Peyer's patch (tissue), 4 donors: Measurements from ENCODE around the gene TASOR2. TPM values are rescaled to one million over a fixed set of nuclear protein-coding genes. Genes with fewer than 3 reads are reported as not detected.

Experiments used
- DNase-seq, 3 donors: peaks; one replicate each; pipeline ENCODE4 v3.0.0-alpha.2; 2017 to 2019
- H3K27ac ChIP-seq, 4 donors: fragments of 200-600 bp; sonication (generic); one replicate each; pipeline ENCODE4 v1.5.1; 2016 to 2019
- H3K27me3 ChIP-seq, 2 donors: fragments of 200-600 bp; sonication (generic); one replicate each; pipeline ENCODE4 v1.5.1; 2019
- H3K36me3 ChIP-seq, 3 donors: fragments of 200-600 bp; sonication (generic); one replicate each; pipeline ENCODE4 v1.5.1; 2016 to 2019
- H3K4me1 ChIP-seq, 4 donors: fragments of 200-600 bp; sonication (generic); one replicate each; pipeline ENCODE4 v1.5.1; 2016 to 2019
- H3K4me3 ChIP-seq, 4 donors: fragments of 200-600 bp; sonication (generic); 1 replicate in 3 of 4; 2 replicates in 1 of 4; pipeline ENCODE4 v1.5.1; 2016 to 2019; ENCODE audit warnings: mild to moderate bottlenecking in 1 of 4
- H3K9me3 ChIP-seq, 4 donors: fragments of 200-600 bp; sonication (generic); one replicate each; pipeline ENCODE4 v1.5.1; 2016 to 2019; ENCODE audit warnings: mild to moderate bottlenecking in 1 of 4
- POLR2A ChIP-seq, 2 donors: fragments of 450-650 bp; IDR thresholded peaks; one replicate each; pipeline ENCODE4 v1.5.1; 2017; ENCODE audit warnings: antibody characterized with exemption in 2 of 2, mild to moderate bottlenecking in 2 of 2, moderate library complexity in 2 of 2
- total RNA-seq, 4 donors: library from RNA; depleted of rRNA; stranded (reverse); fragments of >200 nt; gene quantifications; one replicate each; pipeline ENCODE4 v1.1.0, GENCODE V29; 2016
- TF ChIP-seq, protein P1 (sequence below), 6 experiments: fragments of 450-650 bp in 4 of 6; fragments of 200-600 bp in 2 of 6; sonication (generic) in 1 of 6; IDR thresholded peaks; one replicate each; pipeline ENCODE4 v1.5.1; 2017 to 2019; ENCODE audit warnings: antibody characterized with exemption in 6 of 6, mild to moderate bottlenecking in 3 of 6, moderate library complexity in 1 of 6

The TASOR2 gene
- total RNA-seq, 4 donors from 2014 or later = 52.8 to 160 (median 80.7) TPM

DNA sequence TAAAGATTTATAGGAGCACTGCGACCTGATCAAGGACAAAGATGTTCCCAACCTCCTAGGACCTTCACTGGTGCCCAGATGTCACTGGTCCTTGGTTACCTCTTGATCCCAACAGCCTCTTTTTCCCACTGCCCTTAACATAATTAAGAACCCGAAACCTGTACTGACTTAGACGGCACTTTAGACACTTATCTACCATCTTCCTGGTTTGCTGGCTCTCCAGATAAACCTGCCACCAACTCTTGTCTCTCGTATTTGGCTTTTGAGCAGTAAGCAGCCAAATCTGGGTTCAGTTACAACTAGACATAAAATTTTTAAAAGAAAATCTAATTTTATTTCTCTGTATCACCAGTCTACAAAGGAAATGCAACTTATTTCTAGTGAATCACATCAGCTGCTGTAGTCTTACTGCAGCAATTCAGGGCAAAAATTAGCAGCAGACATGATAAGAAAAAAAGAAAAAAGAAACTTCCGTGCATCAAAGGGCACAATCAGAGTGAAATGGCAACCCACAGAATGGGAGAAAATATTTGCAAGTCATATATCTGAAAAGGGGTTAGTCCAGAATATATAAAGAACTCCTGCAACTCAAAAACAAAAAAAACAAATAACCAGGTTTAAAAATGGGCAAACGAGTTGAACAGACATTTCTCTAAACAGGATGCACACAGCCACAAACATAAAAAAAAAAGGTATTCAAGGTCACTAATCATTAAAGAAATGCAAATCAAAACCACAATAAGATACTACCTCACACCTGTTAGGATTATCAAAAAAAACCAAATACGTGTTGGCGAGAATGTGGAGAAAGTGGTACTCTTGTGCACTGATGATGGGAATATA lies 27.7 kb upstream of the TASOR2 start:
- Histone ChIP-seq H3K4me3 (no peak overlapping the region), H3K4me1 (peaks cover 4 to 57% (median 10%) of the 10 kb centered on the region in 4 donors), H3K27ac (no peak overlapping the region), H3K9me3 (no peaks in the 10 kb centered on the region), H3K27me3 (no peaks in the 10 kb centered on the region), H3K36me3 (no peaks in the 10 kb centered on the region)
- DNase-seq = no peak
- no peak for TF ChIP-seq POLR2A (IDR thresholded peaks at IDR 0.05)
- TF ChIP-seq, protein P1, sequence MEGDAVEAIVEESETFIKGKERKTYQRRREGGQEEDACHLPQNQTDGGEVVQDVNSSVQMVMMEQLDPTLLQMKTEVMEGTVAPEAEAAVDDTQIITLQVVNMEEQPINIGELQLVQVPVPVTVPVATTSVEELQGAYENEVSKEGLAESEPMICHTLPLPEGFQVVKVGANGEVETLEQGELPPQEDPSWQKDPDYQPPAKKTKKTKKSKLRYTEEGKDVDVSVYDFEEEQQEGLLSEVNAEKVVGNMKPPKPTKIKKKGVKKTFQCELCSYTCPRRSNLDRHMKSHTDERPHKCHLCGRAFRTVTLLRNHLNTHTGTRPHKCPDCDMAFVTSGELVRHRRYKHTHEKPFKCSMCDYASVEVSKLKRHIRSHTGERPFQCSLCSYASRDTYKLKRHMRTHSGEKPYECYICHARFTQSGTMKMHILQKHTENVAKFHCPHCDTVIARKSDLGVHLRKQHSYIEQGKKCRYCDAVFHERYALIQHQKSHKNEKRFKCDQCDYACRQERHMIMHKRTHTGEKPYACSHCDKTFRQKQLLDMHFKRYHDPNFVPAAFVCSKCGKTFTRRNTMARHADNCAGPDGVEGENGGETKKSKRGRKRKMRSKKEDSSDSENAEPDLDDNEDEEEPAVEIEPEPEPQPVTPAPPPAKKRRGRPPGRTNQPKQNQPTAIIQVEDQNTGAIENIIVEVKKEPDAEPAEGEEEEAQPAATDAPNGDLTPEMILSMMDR (IDR thresholded peaks at IDR 0.05) = no peak

DNA sequence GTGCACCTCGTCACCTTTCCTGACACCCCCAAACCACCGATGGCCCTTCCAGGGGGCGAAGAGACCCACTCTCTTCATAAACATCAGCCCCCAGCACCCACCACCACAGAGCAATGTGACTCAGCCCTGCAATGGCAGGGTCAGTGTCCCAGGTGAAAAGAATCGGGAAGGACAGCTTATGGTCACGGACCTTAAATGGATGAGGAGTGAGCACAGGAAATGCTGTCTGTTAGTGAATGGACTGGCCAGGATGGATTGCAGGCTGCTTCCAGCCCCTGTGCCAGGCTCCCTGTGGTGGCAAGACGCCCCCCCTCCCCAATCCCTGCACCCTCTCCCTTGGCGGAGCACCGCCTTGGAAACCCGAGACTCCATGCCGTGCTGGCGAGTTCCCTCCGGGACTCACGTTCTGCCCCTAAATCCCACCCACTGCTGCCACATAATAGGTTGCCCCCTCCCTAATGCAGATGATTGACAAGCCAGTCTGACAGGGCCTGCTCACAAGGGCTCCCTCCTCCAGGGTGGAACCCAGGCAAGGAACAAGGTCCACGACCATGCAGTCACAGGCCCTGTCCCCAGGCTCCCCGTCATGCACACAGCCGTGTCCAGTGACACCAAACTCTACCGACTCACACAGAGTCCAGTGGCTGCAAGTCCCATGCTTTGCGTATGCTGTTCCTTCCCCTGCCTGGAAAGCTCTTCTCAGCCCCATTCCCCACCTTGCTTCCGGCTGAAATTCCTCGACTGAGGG lies 25.6 kb upstream of the TASOR2 start:
- DNase-seq = no peak
- no peak overlapping the region for H3K4me3 ChIP-seq
- no peaks in the 10 kb centered on the region for H3K27me3 ChIP-seq
- H3K27ac ChIP-seq = peak overlapping the region in 2 of 4 donors; percentile 14 to 64
- TF ChIP-seq, protein P1 (IDR thresholded peaks at IDR 0.05) = no peak
- no peak for TF ChIP-seq POLR2A (IDR thresholded peaks at IDR 0.05)
- peaks cover 4 to 53% (median 10%) of the 10 kb centered on the region in 4 donors for H3K4me1 ChIP-seq
- no peaks in the 10 kb centered on the region for H3K36me3 ChIP-seq
- H3K9me3 ChIP-seq = no peaks in the 10 kb centered on the region

DNA sequence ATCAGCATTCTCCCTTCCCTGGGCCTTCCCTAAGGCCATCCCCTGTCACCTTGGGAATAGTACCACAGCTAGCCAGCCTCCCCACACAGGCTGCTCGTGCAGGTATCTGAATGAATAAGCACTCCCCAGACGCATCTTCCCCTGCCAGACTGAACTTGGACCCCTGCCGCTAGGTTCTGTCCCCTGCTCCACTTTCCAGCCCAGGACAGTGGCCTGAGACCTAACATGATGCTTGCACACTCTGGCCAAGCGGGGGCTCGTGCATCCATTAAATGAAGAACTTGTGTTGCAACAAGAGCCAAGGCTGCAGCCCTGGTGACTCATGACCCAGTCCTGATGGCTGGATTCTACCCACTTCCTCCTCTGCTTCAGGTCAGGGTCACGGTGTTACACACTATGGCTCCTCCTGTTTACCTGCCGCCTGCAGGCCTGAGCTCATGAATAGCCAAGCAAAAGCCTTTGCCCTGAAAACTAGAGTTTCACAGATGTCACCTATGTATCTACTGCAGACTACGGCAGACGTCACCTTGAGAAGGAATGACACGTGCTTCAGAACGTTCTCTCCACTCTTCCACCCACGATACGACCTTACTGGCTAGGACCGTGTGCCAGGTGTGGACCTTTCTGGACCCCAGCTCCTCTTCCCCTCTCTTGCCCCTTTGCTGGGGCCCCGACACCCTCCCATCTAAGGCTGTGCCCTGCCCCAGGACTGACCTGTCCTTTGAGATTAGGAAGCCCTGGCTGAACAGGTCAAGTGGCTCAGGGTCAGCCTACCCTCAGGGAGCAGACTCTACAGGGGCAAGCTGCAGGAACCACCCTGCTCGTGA lies 24.7 kb upstream of the TASOR2 start:
- peak in 2 of 3 donors; percentile 36 to 79 for DNase-seq
- Histone ChIP-seq H3K9me3 (no peaks in the 10 kb centered on the region), H3K4me1 (peaks cover 4 to 55% (median 10%) of the 10 kb centered on the region in 4 donors), H3K36me3 (no peaks in the 10 kb centered on the region), H3K27me3 (no peaks in the 10 kb centered on the region), H3K4me3 (no peak overlapping the region), H3K27ac (peak overlapping the region in 3 of 4 donors; percentile 14 to 66 (median 64))
- no peak for TF ChIP-seq POLR2A (IDR thresholded peaks at IDR 0.05)
- TF ChIP-seq, protein P1 (IDR thresholded peaks at IDR 0.05) = peak in 1 of 6 experiments; percentile 24

DNA sequence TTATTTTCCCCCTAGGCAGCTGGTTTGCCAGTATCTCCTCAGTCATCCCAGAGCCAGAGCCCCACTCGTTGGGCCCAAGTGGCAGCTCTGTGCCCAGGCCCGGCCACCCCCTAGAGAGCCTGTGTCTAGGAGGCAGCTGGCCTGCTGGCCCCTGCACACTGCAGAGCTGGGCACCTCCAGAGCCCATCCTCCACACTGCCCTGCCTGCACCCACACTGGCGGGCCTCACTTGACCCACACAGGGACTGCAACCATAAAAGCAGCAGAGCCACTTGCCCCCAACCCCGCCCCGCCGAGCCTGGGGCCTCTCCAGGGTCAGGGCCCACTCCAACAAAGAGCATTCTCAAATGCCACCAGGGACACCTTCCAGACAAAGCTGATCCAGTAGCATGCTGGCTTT lies 23.6 kb upstream of the TASOR2 start:
- DNase-seq = no peak
- H3K9me3 ChIP-seq = no peaks in the 10 kb centered on the region
- TF ChIP-seq, protein P1 (IDR thresholded peaks at IDR 0.05) = no peak
- no peak for TF ChIP-seq POLR2A (IDR thresholded peaks at IDR 0.05)
- H3K36me3 ChIP-seq = no peaks in the 10 kb centered on the region
- H3K27ac ChIP-seq = peak overlapping the region in 1 of 4 donors; percentile 66
- H3K27me3 ChIP-seq = no peaks in the 10 kb centered on the region
- no peak overlapping the region for H3K4me3 ChIP-seq
- peaks cover 4 to 48% (median 10%) of the 10 kb centered on the region in 4 donors for H3K4me1 ChIP-seq
